ENCODE data around the gene TECR. TPM values are rescaled to one million over a fixed set of nuclear protein-coding genes. Genes with fewer than 3 reads are reported as not detected.

The TECR gene, protein sequence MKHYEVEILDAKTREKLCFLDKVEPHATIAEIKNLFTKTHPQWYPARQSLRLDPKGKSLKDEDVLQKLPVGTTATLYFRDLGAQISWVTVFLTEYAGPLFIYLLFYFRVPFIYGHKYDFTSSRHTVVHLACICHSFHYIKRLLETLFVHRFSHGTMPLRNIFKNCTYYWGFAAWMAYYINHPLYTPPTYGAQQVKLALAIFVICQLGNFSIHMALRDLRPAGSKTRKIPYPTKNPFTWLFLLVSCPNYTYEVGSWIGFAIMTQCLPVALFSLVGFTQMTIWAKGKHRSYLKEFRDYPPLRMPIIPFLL
- total RNA-seq (100 to 1,000 TPM; 111 to 209 (median 158) TPM), polyA plus RNA-seq (100 to 1,000 TPM in 2 of 3 donors, 10 to 100 TPM in 1; 77.8 to 145 (median 136) TPM)
- long read RNA-seq, donor 1, transcript TECR-207 (12 exons, 1,188 nt), result major isoform, 71 of 133 reads
- long read RNA-seq, donor 1, partial matches to known transcripts, result 51 of 133 reads
- long read RNA-seq, donor 1, other reads (novel, unspliced or antisense), result 6 of 133 reads
- long read RNA-seq, donor 2, transcript TECR-201 (13 exons, 1,171 nt), result minor isoform, 14 of 241 reads
- long read RNA-seq, donor 2, transcript TECR-207 (12 exons, 1,188 nt), result major isoform, 124 of 241 reads
- long read RNA-seq, donor 2, partial matches to known transcripts, result 86 of 241 reads
- long read RNA-seq, donor 2, other reads (novel, unspliced or antisense), result 14 of 241 reads

DNA sequence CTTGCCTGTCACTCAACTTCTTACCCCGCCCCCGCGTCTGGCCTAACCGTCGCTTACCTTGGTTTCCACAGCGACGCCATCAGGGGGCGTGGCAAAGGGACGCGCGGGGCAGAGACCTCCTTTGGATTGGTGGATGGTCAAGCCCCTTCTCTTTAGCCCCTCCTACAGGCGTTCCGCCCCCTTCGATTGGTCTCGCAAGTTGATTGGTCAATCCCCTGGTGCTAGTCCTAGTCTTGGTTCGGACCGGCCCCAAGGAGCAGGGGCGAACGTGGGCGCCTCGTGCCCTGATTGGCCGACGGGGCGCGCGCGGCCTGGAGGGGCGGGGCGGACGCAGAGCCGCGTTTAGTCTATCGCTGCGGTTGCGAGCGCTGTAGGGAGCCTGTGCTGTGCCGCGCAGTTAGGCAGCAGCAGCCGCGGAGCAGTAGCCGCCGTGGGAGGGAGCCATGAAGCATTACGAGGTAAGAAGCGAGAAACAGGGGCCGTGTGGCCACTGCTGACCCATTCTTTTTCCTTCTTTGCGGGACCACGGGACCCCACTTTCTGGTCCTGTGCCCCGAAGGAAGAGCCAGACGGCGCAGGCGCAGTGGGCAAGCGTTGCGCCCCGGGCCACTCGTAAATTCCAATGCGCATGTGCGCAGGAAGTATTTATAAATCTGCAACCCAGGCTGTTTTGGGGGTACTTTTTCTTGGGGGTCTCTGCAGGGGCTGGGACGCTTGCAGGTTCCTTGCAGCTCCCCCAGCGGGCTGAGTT lies at the start of gene TECR:
TSS of gene TECR (plus strand) at position 341 of the 751 bp plus-strand sequence. CDS start at position 444, 103 bp downstream.
- no peaks in the 10 kb centered on the region for H3K9me3 ChIP-seq
- H3K4me3 ChIP-seq, result peak within 1 kb of the TSS; percentile 76
- peaks cover 22% of the 10 kb centered on the region for H3K4me1 ChIP-seq
- peaks cover 3 to 20% of the 10 kb centered on the region in 2 donors for H3K36me3 ChIP-seq (ENCODE audit: insufficient read depth in 1 of 2, low read depth in 1 of 2)
- H3K27ac ChIP-seq, result peak within 1 kb of the TSS; percentile 88
- H3K27me3 ChIP-seq (ENCODE audit: insufficient read depth in 3 of 3, low read length in 2 of 3), result no peaks in the 10 kb centered on the region
- no peak for TF ChIP-seq CTCF (IDR thresholded peaks at IDR 0.05)
- 0 to 1% (median 0%) methylated on average over 58 to 59 of the region's 59 CpGs for WGBS, 3 donors
- DNase-seq (peak; percentile 100), ATAC-seq (peak; percentile 91 to 98 (median 95))
- intact Hi-C loops (cut with DNase I), result no loop called here

DNA sequence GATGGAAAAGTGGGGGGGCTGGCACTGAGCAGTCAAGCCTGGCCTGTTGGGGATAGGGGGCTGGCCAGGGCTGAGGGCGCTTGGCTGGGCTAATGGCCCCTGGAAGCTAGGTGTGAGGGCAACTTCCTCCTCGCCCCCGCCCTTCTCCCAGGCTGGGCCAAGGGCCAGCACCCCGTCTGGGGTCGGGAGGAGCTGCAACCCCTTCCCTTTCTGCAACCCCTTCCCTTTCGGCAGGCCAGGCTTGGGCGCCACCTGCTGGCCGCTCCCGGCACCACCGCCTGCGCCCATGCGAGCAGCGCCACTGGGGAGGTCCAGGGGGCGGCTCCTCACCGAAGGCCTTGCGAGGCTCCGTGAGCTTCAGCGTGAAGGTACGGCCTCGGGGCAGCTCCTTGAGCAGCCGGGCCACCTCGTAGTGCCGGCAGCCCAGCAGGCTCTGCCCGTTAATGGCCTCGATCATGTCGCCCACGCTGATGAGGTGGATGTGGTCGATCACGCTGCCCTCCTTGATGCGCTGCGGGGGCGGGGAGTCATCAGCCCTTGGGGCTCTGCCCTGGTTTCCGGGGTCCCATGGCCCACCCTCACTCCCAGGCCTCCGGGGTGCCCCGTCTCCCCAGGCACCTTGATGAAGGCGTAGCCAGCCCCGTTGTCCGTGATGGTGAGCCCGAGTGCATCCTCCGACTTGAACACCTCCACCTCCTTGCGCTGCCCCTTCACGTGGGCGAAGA lies 49.3 kb upstream of the TECR start:
- H3K9me3 ChIP-seq, result no peaks in the 10 kb centered on the region
- peaks cover 0 to 15% (median 10%) of the 10 kb centered on the region in 3 donors for H3K27me3 ChIP-seq (ENCODE audit: insufficient read depth in 3 of 3, low read length in 2 of 3)
- no peaks in the 10 kb centered on the region for H3K4me1 ChIP-seq
- no peak overlapping the region for H3K4me3 ChIP-seq
- intact Hi-C loops (cut with DNase I), result loop anchor here in 1 of 2 donors (10.0 kb wide), 1 partner anchor 325 kb away; no protein-coding TSS in a partner anchor
- H3K27ac ChIP-seq, result no peak overlapping the region
- peaks cover 8 to 34% of the 10 kb centered on the region in 2 donors for H3K36me3 ChIP-seq (ENCODE audit: insufficient read depth in 1 of 2, low read depth in 1 of 2)
- ATAC-seq (peak; percentile 22 to 59 (median 43)), DNase-seq (peak in 1 of 2 donors; percentile 35)
- WGBS, 3 donors, result 68 to 72% (median 70%) methylated on average over 39 to 43 of the region's 43 CpGs
- peak; percentile 56 for TF ChIP-seq CTCF (IDR thresholded peaks at IDR 0.05)

GRCh38 chr19:14480700-14481079 lies 48.7 kb upstream of the TECR start:
- H3K4me1 ChIP-seq, result no peaks in the 10 kb centered on the region
- no peaks in the 10 kb centered on the region for H3K9me3 ChIP-seq
- H3K27ac ChIP-seq, result no peak overlapping the region
- H3K4me3 ChIP-seq, result no peak overlapping the region
- peaks cover 8 to 34% of the 10 kb centered on the region in 2 donors for H3K36me3 ChIP-seq (ENCODE audit: insufficient read depth in 1 of 2, low read depth in 1 of 2)
- DNase-seq (no peak), ATAC-seq (no peak)
- no peak for TF ChIP-seq CTCF (IDR thresholded peaks at IDR 0.05)
- WGBS, 3 donors, result 90 to 94% (median 90%) methylated on average over 5 of the region's 5 CpGs
- intact Hi-C loops (cut with DNase I), result loop anchor here in 1 of 2 donors (10.0 kb wide), 1 partner anchor 326 kb away; no protein-coding TSS in a partner anchor
- H3K27me3 ChIP-seq (ENCODE audit: insufficient read depth in 3 of 3, low read length in 2 of 3), result peaks cover 0 to 10% (median 6%) of the 10 kb centered on the region in 3 donors
